Brain microvascular endothelial cell (primary cell): ENCODE data around the gene MACROD2.

Source experiments
- DNase-seq: peaks from one replicate; pipeline ENCODE4 v3.0.0-alpha.2; 2020
- H3K27ac ChIP-seq: fragments of 250-450 bp; sonication (Bioruptor Pico); 2 replicates; pipeline ENCODE4 v1.5.1; 2020; ENCODE audit warnings: mild to moderate bottlenecking, moderate library complexity
- H3K27me3 ChIP-seq: fragments of 250-450 bp; sonication (Bioruptor Pico); replicated peaks from 2 replicates; pipeline ENCODE4 v1.5.1; 2020; ENCODE audit warnings: mild to moderate bottlenecking
- H3K36me3 ChIP-seq: fragments of 250-450 bp; sonication (Bioruptor Pico); replicated peaks from 2 replicates; pipeline ENCODE4 v1.5.1; 2020; ENCODE audit warnings: mild to moderate bottlenecking
- H3K4me3 ChIP-seq: 2 replicates; pipeline ENCODE4 v1.5.1; 2011; ENCODE audit warnings: low read depth, mild to moderate bottlenecking, control low read depth, low read length, moderate library complexity
- CTCF ChIP-seq: IDR thresholded peaks from 2 replicates; pipeline ENCODE4 v1.5.1; 2011; ENCODE audit warnings: low read depth, mild to moderate bottlenecking, moderate library complexity, low read length, control low read depth, inconsistent platforms; ENCODE audit errors: missing control alignments
- in situ Hi-C: cut with HindIII; loops from 2 replicates; pipeline ENCODE4 v1.10.0; 2017; ENCODE audit warnings: low sequenced_read_pairs, low pct_ligation_motif_present

MACROD2 gene

GRCh38 chr20:15794409-15794808, 1799.1 kb downstream of the MACROD2 start:
- Histone ChIP-seq H3K27ac (no peak overlapping the region), H3K27me3 (no peaks in the 10 kb centered on the region), H3K4me3 (no peak overlapping the region), H3K36me3 (no peaks in the 10 kb centered on the region)
- no peak for TF ChIP-seq CTCF
- in situ Hi-C loops, result no loop called here
- no peak for DNase-seq

DNA sequence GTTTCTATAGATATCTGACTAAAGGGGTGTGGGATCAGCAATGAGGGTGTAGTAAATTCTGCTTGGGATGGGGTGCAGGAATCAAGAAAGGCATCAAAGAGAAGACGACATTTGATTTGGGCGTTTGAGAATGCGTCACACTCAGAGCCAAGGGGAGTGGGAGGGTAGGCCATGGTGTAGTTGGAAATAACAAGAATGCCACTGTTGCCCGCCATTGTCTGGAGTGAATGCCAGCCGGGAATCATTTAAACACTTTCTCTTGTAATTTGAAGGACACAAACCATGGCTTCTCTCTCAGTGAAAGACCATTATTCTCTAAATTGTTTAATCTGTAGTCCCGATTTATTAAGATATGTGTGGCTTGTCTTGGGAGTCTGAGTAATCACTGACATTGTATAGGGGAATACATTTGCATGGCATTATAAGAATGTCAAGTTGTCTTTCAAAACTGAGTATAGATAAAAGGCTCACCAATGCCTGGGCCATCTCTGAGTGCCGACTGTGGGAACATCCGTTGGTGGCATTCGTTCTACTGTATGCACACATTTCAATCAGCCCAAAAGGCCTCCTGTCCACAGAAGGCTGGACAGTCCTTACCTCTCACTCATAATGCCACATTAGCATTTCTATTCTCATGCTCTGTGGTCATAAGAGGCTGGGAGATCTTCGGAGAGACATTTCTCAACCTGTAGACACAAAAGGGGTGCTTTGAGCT, 1800.1 kb downstream of the MACROD2 start:
- in situ Hi-C loops, result no loop called here
- DNase-seq, result no peak
- no peak for TF ChIP-seq CTCF
- no peaks in the 10 kb centered on the region for H3K36me3 ChIP-seq
- no peak overlapping the region for H3K4me3 ChIP-seq
- H3K27me3 ChIP-seq, result no peaks in the 10 kb centered on the region
- no peak overlapping the region for H3K27ac ChIP-seq

GRCh38 chr20:15799871-15800270, 1804.6 kb downstream of the MACROD2 start:
- no peak overlapping the region for H3K27ac ChIP-seq
- peak; percentile 51 for DNase-seq
- H3K27me3 ChIP-seq, result no peaks in the 10 kb centered on the region
- TF ChIP-seq CTCF, result no peak
- no peak overlapping the region for H3K4me3 ChIP-seq
- H3K36me3 ChIP-seq, result no peaks in the 10 kb centered on the region
- in situ Hi-C loops, result no loop called here

- no peak overlapping the region for H3K4me3 ChIP-seq
Observed at GRCh38 chr20:15802020-15802419, 1806.7 kb downstream of the MACROD2 start.

GRCh38 chr20:15805154-15805553, 1809.8 kb downstream of the MACROD2 start:
- H3K4me3 ChIP-seq, result no peak overlapping the region

More at GRCh38 chr20:15802020-15802419, 1806.7 kb downstream of the MACROD2 start:
- H3K27ac ChIP-seq, result no peak overlapping the region
- no peaks in the 10 kb centered on the region for H3K27me3 ChIP-seq
- no peak for TF ChIP-seq CTCF
- no peak for DNase-seq
- no peaks in the 10 kb centered on the region for H3K36me3 ChIP-seq
- in situ Hi-C loops, result no loop called here

More at GRCh38 chr20:15805154-15805553, 1809.8 kb downstream of the MACROD2 start:
- H3K27ac ChIP-seq, result no peak overlapping the region
- H3K36me3 ChIP-seq, result no peaks in the 10 kb centered on the region
- no peaks in the 10 kb centered on the region for H3K27me3 ChIP-seq
- no peak for TF ChIP-seq CTCF
- in situ Hi-C loops, result no loop called here
- DNase-seq, result no peak
